Measurements from ENCODE around the gene SDK1. TPM values are rescaled to one million over a fixed set of nuclear protein-coding genes. Genes with fewer than 3 reads are reported as not detected.

Gene SDK1
- total and polyA plus RNA-seq, 2 of the 8 experiments (the other 6 are each of a cell fraction or from before 2014, with no cell fraction given): 3.3 to 7.2 TPM

- no peaks in the 10 kb centered on the region for H3K23me2 ChIP-seq (ENCODE audit: low read depth, low read length)
- no peak overlapping the region for H3K23ac ChIP-seq (ENCODE audit: insufficient read length)
- no peak overlapping the region for H2BK5ac ChIP-seq (ENCODE audit: low read depth, low read length)
- no peak overlapping the region for H3K56ac ChIP-seq (replicated peaks; ENCODE audit: insufficient read length, low read depth, low read length)
- no peak overlapping the region for H4K8ac ChIP-seq (ENCODE audit: extremely low read depth, insufficient read depth, low read length)
- no peak overlapping the region for H2AK5ac ChIP-seq (ENCODE audit: low read depth, low read length)
- H3K4me2 ChIP-seq (ENCODE audit: insufficient read depth in 1 of 2, low read depth in 2 of 2, low read length in 2 of 2): no peak overlapping the region
- no peaks in the 10 kb centered on the region for H3K27me3 ChIP-seq (replicated peaks in 1 of 4; ENCODE audit: control insufficient read depth in 3 of 4, extremely low read depth in 1 of 4, insufficient read depth in 3 of 4, low read length in 3 of 4)
- H3K4me1 ChIP-seq (replicated peaks in 1 of 4; ENCODE audit: control insufficient read depth in 3 of 4, insufficient read depth in 4 of 4, low read length in 3 of 4): peaks cover 0 to 6% (median 5%) of the 10 kb centered on the region in 4 experiments; a peak in 6 of 7 replicates
- no peak overlapping the region for H2BK20ac ChIP-seq (ENCODE audit: low read length)
- no peak overlapping the region for H2BK120ac ChIP-seq (replicated peaks; ENCODE audit: low read depth, low read length)
- WGBS, 2 experiments (ENCODE audit: extremely low coverage in 1 of 2, insufficient coverage in 1 of 2, insufficient read length in 1 of 2, insufficient replicate concordance in 2 of 2, low coverage in 1 of 2, low lambda C conversion rate in 2 of 2, missing lambda C conversion rate in 1 of 2): 90% methylated on average over 12 of the region's 12 CpGs; no CpG with 5 or more reads in 1 of the 2 experiments
- POLR2A ChIA-PET (ENCODE audit: partially characterized antibody): no interaction called here
- FAIRE-seq: no peak
- no peak for DNase-seq (ENCODE audit: low read depth in 1 of 2, low spot score in 2 of 2)
- no peak overlapping the region for H3K4ac ChIP-seq (replicated peaks; ENCODE audit: insufficient read length, low read depth, low read length)
- H3K79me1 ChIP-seq (ENCODE audit: low read depth, low read length): no peaks in the 10 kb centered on the region
- H3K9ac ChIP-seq (replicated peaks in 1 of 4; ENCODE audit: extremely low read depth in 1 of 4, low read depth in 3 of 4, low read length in 3 of 4): no peak overlapping the region
- no peak overlapping the region for H3K4me3 ChIP-seq (ENCODE audit: extremely low read depth in 1 of 4, insufficient read depth in 2 of 4, low read depth in 3 of 4, low read length in 4 of 4)
- H3K27ac ChIP-seq (ENCODE audit: low read depth, low read length): no peak overlapping the region
- no peaks in the 10 kb centered on the region for H3K79me2 ChIP-seq (ENCODE audit: control insufficient read depth in 1 of 2, insufficient read depth in 2 of 2, low read length in 2 of 2)
- H4K91ac ChIP-seq (replicated peaks; ENCODE audit: insufficient read length, low read length): no peak overlapping the region
- H3K36me3 ChIP-seq (ENCODE audit: control insufficient read depth in 2 of 4, insufficient read depth in 4 of 4, low read length in 3 of 4): no peaks in the 10 kb centered on the region; a peak in 1 of 8 replicates
- H4K5ac ChIP-seq (ENCODE audit: insufficient read length, low read depth, low read length): no peak overlapping the region
- no peak overlapping the region for H3K14ac ChIP-seq (ENCODE audit: insufficient read length)
- CTCF ChIA-PET (ENCODE audit: partially characterized antibody): interaction anchor here (0.8 to 1.0 kb wide), 2 partner anchors 8 to 9 kb away, joined by 3 read pairs; no protein-coding TSS in a partner anchor
- H3K9me3 ChIP-seq (ENCODE audit: insufficient read depth in 2 of 2, low read depth in 1 of 2, low read length in 1 of 2): no peaks in the 10 kb centered on the region
- no peaks in the 10 kb centered on the region for H4K20me1 ChIP-seq (replicated peaks in 1 of 2; ENCODE audit: control insufficient read depth in 1 of 2, insufficient read depth in 2 of 2, low read length in 2 of 2)
- H2AFZ ChIP-seq (ENCODE audit: low read length): no peak overlapping the region
- no peak overlapping the region for H2BK15ac ChIP-seq (ENCODE audit: low read length)
- H3K18ac ChIP-seq (ENCODE audit: extremely low read depth, low read length): no peak overlapping the region
- H2BK12ac ChIP-seq (ENCODE audit: low read depth, low read length): no peak overlapping the region
- TF ChIP-seq RNF2 (IDR thresholded peaks at IDR 0.05; ENCODE audit: borderline replicate concordance, low read depth, low read length, missing control alignments, poor library complexity, severe bottlenecking): no peak
- TF ChIP-seq BRCA1 (IDR thresholded peaks at IDR 0.05; ENCODE audit: low read depth, low read length): no peak
- no peak for TF ChIP-seq RAD21 (IDR thresholded peaks at IDR 0.05 in 1 of 2, conservative IDR thresholded peaks at IDR 0.05 in 1 of 2; ENCODE audit: low read depth in 2 of 2, low read length in 2 of 2)
- TF ChIP-seq NANOG (IDR thresholded peaks at IDR 0.05; ENCODE audit: insufficient read depth, low read depth, low read length, poor library complexity, severe bottlenecking): no peak
- no peak for TF ChIP-seq YY1 (IDR thresholded peaks at IDR 0.05; ENCODE audit: low read depth, low read length)
- no peak for TF ChIP-seq KDM1A (IDR thresholded peaks at IDR 0.05; ENCODE audit: borderline replicate concordance, low read length)
- no peak for TF ChIP-seq SAP30 (IDR thresholded peaks at IDR 0.05; ENCODE audit: insufficient read depth, insufficient replicate concordance, low read length)
- no peak for TF ChIP-seq JUN (IDR thresholded peaks at IDR 0.05; ENCODE audit: low read depth, low read length)
- TF ChIP-seq KDM4A (IDR thresholded peaks at IDR 0.05; ENCODE audit: low read depth, low read length, severe bottlenecking): no peak
- TF ChIP-seq CREB1 (IDR thresholded peaks at IDR 0.05): no peak
Measured at GRCh38 chr7:3725155-3726059, 424.4 kb downstream of the SDK1 start.
